ENCODE measurements around the gene NHERF2. TPM values are rescaled to one million over a fixed set of nuclear protein-coding genes. Genes with fewer than 3 reads are reported as not detected.

NHERF2 gene
- total RNA-seq, 2 donors from 2014 or later, result 66.0 to 84.1 TPM

DNA sequence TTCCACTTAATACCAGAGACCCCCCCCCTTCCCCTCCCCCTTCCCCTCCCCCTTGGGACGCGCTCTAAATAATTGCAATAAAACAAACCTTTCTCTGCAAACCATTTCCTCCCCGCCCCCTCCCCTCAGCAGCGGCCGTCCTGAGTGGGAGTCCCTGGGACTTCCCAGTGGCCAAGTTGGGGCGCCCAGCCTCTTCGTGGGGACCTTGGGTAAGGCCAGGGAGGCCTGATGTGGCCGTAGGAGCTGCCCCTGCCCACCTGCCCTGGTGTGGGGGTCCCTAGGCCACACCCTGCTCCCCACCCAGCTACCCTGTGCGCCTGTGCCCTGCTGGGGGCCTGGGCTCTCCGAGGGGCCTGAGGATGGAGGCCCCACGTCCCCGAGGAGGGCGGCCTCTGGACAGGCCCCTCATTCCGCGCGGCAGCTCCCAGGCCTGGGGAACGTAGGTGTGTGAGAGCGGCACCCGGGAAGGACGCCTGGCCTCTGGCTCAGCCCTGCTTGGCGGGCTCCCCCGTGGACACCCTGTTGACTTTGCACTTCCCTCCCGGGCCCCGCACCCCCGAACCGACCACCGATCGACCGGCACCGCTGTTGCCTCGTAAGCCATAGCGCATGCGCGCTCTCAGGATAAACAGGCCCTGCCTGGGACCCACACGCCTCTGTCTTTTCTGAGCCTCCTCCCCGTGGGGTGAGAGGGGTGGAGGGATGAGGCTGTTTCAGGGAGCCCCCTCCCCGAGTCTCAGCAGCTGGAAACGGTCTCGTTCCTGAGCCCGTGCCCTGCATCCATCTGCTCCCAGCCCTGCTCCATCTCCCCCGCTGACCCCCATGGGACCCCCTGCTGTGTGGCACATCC is 11.9 kb downstream of the NHERF2 start:
- ATAC-seq (ENCODE audit: insufficient number of reproducible peaks, low FRiP score, low read depth) (no peak), DNase-seq (ENCODE audit: low spot score) (no peak)
- H3K4me1 ChIP-seq (ENCODE audit: control insufficient read depth in 1 of 2, low read depth in 2 of 2), result peaks cover 26 to 46% of the 10 kb centered on the region in 2 donors

DNA sequence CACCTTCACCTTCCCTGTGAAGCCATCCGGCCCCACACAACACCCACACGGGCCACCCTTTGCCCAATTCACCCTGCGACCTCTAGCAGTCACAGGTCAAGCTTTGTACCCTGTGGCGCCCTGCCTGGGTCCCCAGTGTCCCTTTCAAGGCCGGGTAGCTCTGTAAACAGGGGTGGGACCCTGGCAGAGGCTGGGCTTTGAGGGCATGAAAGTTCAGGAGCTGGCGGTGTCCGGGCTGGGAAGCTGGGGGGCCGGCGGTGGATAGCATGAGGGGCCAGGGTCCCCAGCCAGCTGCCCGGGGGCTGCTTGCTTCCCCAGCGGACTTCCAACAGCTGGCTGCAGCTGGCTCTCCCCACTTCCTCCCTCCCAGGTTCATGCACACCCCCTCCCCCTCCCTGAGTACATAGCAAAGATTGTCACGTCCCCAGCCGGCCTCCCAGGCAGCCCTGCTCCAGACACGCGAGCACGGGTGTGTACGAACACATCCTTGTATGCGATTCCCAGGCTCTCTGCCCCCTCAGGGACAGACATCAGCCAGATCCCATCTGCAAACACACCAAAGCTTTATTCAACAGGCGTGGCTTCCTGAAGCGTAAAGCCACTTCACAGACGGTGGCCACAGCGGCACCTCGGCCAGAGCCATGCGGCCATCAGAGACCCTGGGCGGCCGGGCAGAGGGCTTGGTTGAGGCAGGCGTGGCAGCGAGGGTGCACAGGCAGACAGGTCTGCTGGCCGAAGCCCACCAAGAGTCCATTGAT is 12.8 kb downstream of the NHERF2 start:
- TF ChIP-seq, protein P1, sequence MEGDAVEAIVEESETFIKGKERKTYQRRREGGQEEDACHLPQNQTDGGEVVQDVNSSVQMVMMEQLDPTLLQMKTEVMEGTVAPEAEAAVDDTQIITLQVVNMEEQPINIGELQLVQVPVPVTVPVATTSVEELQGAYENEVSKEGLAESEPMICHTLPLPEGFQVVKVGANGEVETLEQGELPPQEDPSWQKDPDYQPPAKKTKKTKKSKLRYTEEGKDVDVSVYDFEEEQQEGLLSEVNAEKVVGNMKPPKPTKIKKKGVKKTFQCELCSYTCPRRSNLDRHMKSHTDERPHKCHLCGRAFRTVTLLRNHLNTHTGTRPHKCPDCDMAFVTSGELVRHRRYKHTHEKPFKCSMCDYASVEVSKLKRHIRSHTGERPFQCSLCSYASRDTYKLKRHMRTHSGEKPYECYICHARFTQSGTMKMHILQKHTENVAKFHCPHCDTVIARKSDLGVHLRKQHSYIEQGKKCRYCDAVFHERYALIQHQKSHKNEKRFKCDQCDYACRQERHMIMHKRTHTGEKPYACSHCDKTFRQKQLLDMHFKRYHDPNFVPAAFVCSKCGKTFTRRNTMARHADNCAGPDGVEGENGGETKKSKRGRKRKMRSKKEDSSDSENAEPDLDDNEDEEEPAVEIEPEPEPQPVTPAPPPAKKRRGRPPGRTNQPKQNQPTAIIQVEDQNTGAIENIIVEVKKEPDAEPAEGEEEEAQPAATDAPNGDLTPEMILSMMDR (IDR thresholded peaks at IDR 0.05), result no peak
- H3K27me3 ChIP-seq (replicated peaks; ENCODE audit: insufficient read depth), result no peaks in the 10 kb centered on the region
- peak overlapping the region; percentile 36 to 47 for H3K27ac ChIP-seq
- peaks cover 16% of the 10 kb centered on the region for H3K36me3 ChIP-seq
- DNase-seq (ENCODE audit: low spot score), result no peak
- H3K4me1 ChIP-seq (ENCODE audit: control insufficient read depth in 1 of 2, low read depth in 2 of 2), result peaks cover 23 to 49% of the 10 kb centered on the region in 2 donors
- no peak overlapping the region for H3K4me3 ChIP-seq
- no peaks in the 10 kb centered on the region for H3K9me3 ChIP-seq
- ATAC-seq (ENCODE audit: insufficient number of reproducible peaks, low FRiP score, low read depth), result no peak

More for the DNA sequence above, 11.9 kb downstream of the NHERF2 start:
- Histone ChIP-seq H3K9me3 (no peaks in the 10 kb centered on the region), H3K27ac (peak overlapping the region; percentile 47 to 94), H3K36me3 (peaks cover 16% of the 10 kb centered on the region), H3K4me3 (no peak overlapping the region), H3K27me3 (replicated peaks; ENCODE audit: insufficient read depth) (no peaks in the 10 kb centered on the region)
- TF ChIP-seq, protein P1 (IDR thresholded peaks at IDR 0.05), result no peak

DNA sequence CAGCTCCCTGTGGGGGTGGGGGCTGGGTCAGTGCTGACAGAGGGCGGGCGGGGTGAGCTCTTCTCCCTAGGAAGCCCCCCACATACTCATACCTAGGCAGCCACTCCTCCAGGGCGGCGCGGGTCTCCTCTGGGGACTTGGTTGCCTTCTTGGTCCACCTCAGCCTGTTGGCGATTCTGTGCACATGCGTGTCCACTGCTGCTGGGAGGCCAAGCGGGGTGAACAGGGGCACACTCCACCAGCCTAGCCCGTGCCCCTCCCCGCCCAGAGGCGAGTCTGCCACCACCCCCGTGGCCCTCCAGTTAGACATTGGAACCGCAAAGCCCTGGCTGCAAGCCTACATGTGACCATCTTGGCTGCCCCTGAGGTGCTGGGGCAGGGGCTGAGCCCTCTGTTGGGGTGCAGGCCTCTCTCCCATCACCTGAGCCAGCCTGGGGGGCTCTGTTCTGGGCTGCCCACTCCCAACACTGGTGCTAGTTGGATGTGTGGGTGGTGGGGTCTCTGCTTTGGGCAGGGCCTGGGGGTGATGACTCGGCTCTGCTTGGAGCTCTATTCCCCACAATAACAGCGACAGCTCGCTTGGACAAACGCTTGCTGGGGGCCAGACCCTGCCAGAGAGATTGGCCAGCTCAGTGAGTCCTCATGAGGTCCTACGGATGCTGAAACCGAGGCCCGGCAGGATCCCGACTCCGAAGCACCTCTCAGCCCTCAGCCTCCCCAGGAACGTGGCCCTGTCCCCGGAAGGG is 13.5 kb downstream of the NHERF2 start:
- DNase-seq (ENCODE audit: low spot score) (no peak), ATAC-seq (ENCODE audit: insufficient number of reproducible peaks, low FRiP score, low read depth) (no peak)
- TF ChIP-seq, protein P1 (IDR thresholded peaks at IDR 0.05), result no peak
- H3K36me3 ChIP-seq, result peaks cover 16% of the 10 kb centered on the region
- peaks cover 17 to 44% of the 10 kb centered on the region in 2 donors for H3K4me1 ChIP-seq (ENCODE audit: control insufficient read depth in 1 of 2, low read depth in 2 of 2)
- H3K9me3 ChIP-seq, result no peaks in the 10 kb centered on the region
- no peaks in the 10 kb centered on the region for H3K27me3 ChIP-seq (replicated peaks; ENCODE audit: insufficient read depth)
- H3K4me3 ChIP-seq, result no peak overlapping the region
- H3K27ac ChIP-seq, result no peak overlapping the region

- peaks cover 16% of the 10 kb centered on the region for H3K36me3 ChIP-seq
- TF ChIP-seq, protein P1 (IDR thresholded peaks at IDR 0.05), result no peak
- DNase-seq (ENCODE audit: low spot score) (no peak), ATAC-seq (ENCODE audit: insufficient number of reproducible peaks, low FRiP score, low read depth) (no peak)
- H3K27ac ChIP-seq, result no peak overlapping the region
- no peak overlapping the region for H3K4me3 ChIP-seq
- peaks cover 14 to 40% of the 10 kb centered on the region in 2 donors for H3K4me1 ChIP-seq (ENCODE audit: control insufficient read depth in 1 of 2, low read depth in 2 of 2)
- no peaks in the 10 kb centered on the region for H3K9me3 ChIP-seq
- no peaks in the 10 kb centered on the region for H3K27me3 ChIP-seq (replicated peaks; ENCODE audit: insufficient read depth)
Measured at GRCh38 chr16:2040787-2041522, 14.3 kb downstream of the NHERF2 start.
